ENCODE results near the gene RO60.
A peak's percentile ranks its signal among the peaks of the same experiment; 100 is the strongest.

RO60 gene

GRCh38 chr1:193060938-193061337 is 1.5 kb downstream of the RO60 start:
- DNase-seq (ENCODE audit: low read depth): no peak

- DNase-seq (ENCODE audit: low read depth): no peak
Measured at GRCh38 chr1:193062698-193063463, 3.5 kb downstream of the RO60 start.

- DNase-seq (ENCODE audit: low read depth): no peak
Measured at GRCh38 chr1:193065954-193066353, 6.5 kb downstream of the RO60 start.

- DNase-seq (ENCODE audit: low read depth): no peak
Measured at GRCh38 chr1:193066606-193067005, 7.2 kb downstream of the RO60 start.

- DNase-seq (ENCODE audit: low read depth): no peak
Measured at GRCh38 chr1:193068013-193068412, 8.6 kb downstream of the RO60 start.

GRCh38 chr1:193069748-193070385 is 10.5 kb downstream of the RO60 start:
- DNase-seq (ENCODE audit: low read depth): no peak

- no peak for DNase-seq (ENCODE audit: low read depth)
Measured at GRCh38 chr1:193070386-193070753, 11.0 kb downstream of the RO60 start.

- DNase-seq (ENCODE audit: low read depth): no peak
Measured at GRCh38 chr1:193070942-193071341, 11.5 kb downstream of the RO60 start.

GRCh38 chr1:193077991-193078390 is 18.6 kb downstream of the RO60 start:
- no peak for DNase-seq (ENCODE audit: low read depth)

GRCh38 chr1:193079187-193079586 is 19.8 kb downstream of the RO60 start:
- no peak for DNase-seq (ENCODE audit: low read depth)

- no peak for DNase-seq (ENCODE audit: low read depth)
Measured at GRCh38 chr1:193083365-193084088, 24.1 kb downstream of the RO60 start.

GRCh38 chr1:193085263-193085662 is 25.9 kb downstream of the RO60 start:
- DNase-seq (ENCODE audit: low read depth): no peak

- no peak for DNase-seq (ENCODE audit: low read depth)
Measured at GRCh38 chr1:193086342-193086741, 26.9 kb downstream of the RO60 start.

GRCh38 chr1:193087893-193088292 is 28.5 kb downstream of the RO60 start:
- no peak for DNase-seq (ENCODE audit: low read depth)

- DNase-seq (ENCODE audit: low read depth): no peak
Measured at GRCh38 chr1:193090865-193091264, 31.5 kb downstream of the RO60 start.

- no peak for DNase-seq (ENCODE audit: low read depth)
Measured at GRCh38 chr1:193094112-193094511, 34.7 kb downstream of the RO60 start.

- no peak for DNase-seq (ENCODE audit: low read depth)
Measured at GRCh38 chr1:193102662-193103061, 43.2 kb downstream of the RO60 start.

- DNase-seq (ENCODE audit: low read depth): no peak
Measured at GRCh38 chr1:193103759-193104501, 44.5 kb downstream of the RO60 start.

GRCh38 chr1:193104502-193104906 is 45.1 kb downstream of the RO60 start:
- no peak for DNase-seq (ENCODE audit: low read depth)

- DNase-seq (ENCODE audit: low read depth): peak; percentile 33
Measured at GRCh38 chr1:193104907-193105820, 45.8 kb downstream of the RO60 start, which contains the start of gene GLRX2. Gene GLRX2, minus strand, starts transcription at chr1:193105414. Its CDS starts 32 bp downstream, at chr1:193105382.

- DNase-seq (ENCODE audit: low read depth): no peak
Measured at GRCh38 chr1:193105821-193106177, 46.4 kb downstream of the RO60 start.

Data from stimulated activated CD8-positive, alpha-beta memory T cell treated with anti-CD3 and anti-CD28 coated beads, Interleukin-15, amount 100 ng/mL, for 24 hours (primary cell).